HEK293 (cell line): ENCODE data around the gene CAP2.

Source experiments
- CTCF ChIP-seq: fragments of 450-650 bp; formaldehyde crosslinking; IDR thresholded peaks from 2 replicates; pipeline ENCODE4 v1.5.1; 2016; ENCODE audit warnings: missing biosample characterization, missing genetic modification characterization
- ZNF2 ChIP-seq: fragments of 450-650 bp; formaldehyde crosslinking; IDR thresholded peaks from 2 replicates; pipeline ENCODE4 v1.5.1; 2016; ENCODE audit warnings: missing biosample characterization, missing genetic modification characterization
- ZNF266 ChIP-seq: fragments of 450-650 bp; formaldehyde crosslinking; IDR thresholded peaks from 2 replicates; pipeline ENCODE4 v1.5.1; 2016; ENCODE audit warnings: missing biosample characterization, missing genetic modification characterization, low read depth
- ZNF510 ChIP-seq: fragments of 450-650 bp; formaldehyde crosslinking; IDR thresholded peaks from 2 replicates; pipeline ENCODE4 v1.5.1; 2018; ENCODE audit warnings: mild to moderate bottlenecking, missing genetic modification characterization, missing biosample characterization; ENCODE audit not compliant: insufficient replicate concordance
- ZNF660 ChIP-seq: fragments of 450-650 bp; IDR thresholded peaks from 2 replicates; pipeline ENCODE4 v1.5.1; 2018; ENCODE audit warnings: missing biosample characterization, mild to moderate bottlenecking, missing genetic modification characterization

- TF ChIP-seq ZNF660 (tag by site-specific recombination) (no peak), ZNF266 (no peak), ZNF510 (tag by site-specific recombination) (no peak), ZNF2 (tag by site-specific recombination) (no peak), CTCF (no peak)
These were observed 85.0 kb downstream of the CAP2 start for GRCh38 chr6:17478223-17478907.
